OCI-LY1 (cell line): ENCODE measurements around the gene ACVR2A.

Experiments used
- CTCF ChIP-seq: fragments of 200-600 bp; sonication (generic), shearing (Covaris generic); IDR thresholded peaks from 2 replicates; pipeline ENCODE4 v1.5.1; 2017; ENCODE audit warnings: mild to moderate bottlenecking, antibody characterized with exemption, low read length, moderate library complexity, mixed read lengths
- EZH2 ChIP-seq: fragments of 200-600 bp; sonication (generic), shearing (Covaris generic); IDR thresholded peaks from 2 replicates; pipeline ENCODE4 v1.8.0; 2017; ENCODE audit warnings: borderline replicate concordance, mixed run types, mild to moderate bottlenecking, antibody characterized with exemption, low read length, moderate library complexity, mixed read lengths

- TF ChIP-seq CTCF (no peak), EZH2 (no peak)
These were observed 22.2 kb downstream of the ACVR2A start for GRCh38 chr2:147867050-147867449.
